GM19099 (cell line): ENCODE data around the gene GNG12.

ENCODE experiments used
- POLR2A ChIP-seq: IDR thresholded peaks from 3 replicates; pipeline ENCODE4 v1.6.1; 2011; ENCODE audit warnings: low read depth; ENCODE audit not compliant: insufficient read length; ENCODE audit errors: extremely low read depth

The GNG12 gene

GRCh38 chr1:67788904-67789303, 44.4 kb downstream of the GNG12 start:
- no peak for TF ChIP-seq POLR2A

- no peak for TF ChIP-seq POLR2A
These were observed 45.0 kb downstream of the GNG12 start for GRCh38 chr1:67788238-67788790.

GRCh38 chr1:67787746-67788145, 45.5 kb downstream of the GNG12 start:
- no peak for TF ChIP-seq POLR2A

DNA sequence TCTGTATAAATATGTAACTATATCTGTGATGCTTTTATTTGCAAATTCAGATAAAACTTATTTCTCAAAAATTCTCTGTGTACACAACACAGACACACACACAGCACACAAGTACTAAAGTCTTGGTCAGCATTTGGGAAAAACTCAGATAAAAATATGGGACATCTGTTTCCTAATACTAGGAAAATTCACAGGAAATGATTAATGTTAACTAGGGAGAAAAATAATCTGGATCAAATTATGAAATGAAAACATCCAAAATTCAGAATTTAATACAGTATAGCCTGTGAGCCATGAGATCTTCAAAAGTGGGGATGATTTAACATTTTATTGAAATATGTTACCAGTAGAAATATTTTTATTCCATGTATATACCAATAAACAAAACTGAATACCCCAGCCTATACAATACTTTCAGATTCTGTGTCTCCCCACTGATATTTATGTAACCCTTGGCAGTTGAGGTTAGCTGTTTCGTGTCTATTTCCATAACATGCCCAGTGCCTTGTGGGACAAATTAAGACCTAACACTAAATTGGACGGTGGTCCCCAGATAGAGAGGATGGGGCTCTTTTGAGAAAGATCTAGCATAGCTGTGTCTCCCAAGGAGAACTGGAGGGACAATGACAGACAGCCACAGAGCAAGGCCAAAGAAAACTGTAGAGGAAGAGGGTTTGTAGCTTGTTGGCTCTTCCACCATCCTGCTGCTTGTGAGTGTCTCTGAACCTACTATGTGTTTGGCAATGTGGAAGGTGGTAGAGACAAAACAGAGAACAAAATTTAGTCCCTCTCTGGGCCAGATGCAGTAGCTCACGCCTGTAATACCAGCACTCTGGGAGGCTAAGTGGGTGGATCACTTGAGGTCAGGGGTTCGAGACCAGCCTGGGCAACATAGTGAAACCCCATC, 47.2 kb downstream of the GNG12 start:
- TF ChIP-seq POLR2A = no peak

GRCh38 chr1:67784545-67785186, 48.6 kb downstream of the GNG12 start:
- TF ChIP-seq POLR2A = no peak

DNA sequence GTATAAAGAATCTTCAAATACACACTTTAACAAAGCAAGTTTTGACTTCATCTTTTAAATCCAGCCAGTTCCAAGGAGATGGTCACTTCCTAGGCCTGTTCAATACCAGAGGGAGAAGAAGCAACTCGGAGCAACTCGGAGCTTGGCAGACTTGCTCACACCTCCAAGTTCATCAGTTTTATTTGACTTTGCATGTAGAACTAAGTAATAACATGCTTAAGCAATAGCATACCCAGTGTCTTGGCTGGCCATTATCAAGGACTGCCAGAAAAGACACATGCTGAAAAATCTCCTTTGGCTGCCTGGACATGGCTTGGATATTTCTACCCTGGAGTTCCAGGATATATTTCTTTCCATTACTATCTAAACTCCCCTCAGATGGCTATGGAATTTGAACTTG, 52.6 kb downstream of the GNG12 start:
- no peak for TF ChIP-seq POLR2A

DNA sequence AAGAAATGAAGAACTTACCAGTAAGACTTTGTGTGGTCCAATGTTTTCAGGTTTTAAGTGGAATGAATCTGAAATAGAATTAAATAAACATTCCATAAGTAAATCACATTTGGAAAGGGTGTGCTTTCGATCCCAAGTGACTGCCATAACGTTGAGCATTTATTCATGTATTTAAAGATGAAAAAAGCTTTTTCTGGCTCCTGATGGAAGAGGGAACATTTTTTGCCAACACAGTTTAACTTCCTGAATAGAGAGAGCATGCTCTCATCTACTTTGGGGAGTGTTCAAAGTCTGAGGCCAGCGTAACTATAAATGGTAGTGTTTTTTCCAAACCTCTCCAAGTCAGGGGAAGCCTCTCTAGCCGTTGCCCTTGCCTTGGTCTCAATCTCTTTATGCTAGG, 55.8 kb downstream of the GNG12 start:
- TF ChIP-seq POLR2A = no peak

DNA sequence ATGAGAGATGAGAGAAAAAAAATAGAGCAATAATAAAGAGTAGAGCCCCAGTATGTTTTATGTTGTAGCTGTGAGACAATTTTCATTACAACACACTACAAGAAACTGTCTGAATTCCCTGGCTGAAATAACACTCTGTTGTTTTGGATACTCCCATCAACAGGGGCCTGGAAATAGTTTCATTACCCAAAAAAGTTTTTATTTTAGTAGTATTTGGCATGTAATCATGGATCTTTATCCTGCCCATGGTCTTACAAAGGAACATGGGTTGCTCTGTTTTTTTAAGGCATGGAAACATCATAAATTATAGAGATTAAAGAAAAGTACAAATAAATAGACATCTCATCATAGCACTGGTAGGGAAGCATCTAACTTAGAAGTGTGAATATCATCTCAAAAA, 56.3 kb downstream of the GNG12 start:
- no peak for TF ChIP-seq POLR2A

DNA sequence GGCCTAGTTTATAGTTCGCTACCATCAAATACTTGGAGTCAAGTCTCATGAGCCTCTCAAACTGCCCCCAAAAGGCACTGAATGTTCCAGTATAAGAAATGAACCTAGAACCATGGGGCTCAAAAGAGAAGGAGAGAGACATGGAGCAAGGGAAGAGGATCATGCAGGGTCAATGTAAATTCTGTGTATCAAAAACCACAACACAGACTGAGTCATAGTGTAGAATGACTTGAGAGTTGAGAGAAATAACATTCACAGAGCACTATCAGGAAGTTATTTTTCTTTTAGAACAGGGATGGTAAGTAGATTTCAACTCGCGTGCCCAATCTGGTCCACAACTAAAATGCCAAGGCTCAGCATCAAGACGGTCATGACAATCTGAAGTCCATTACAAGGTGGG, 59.8 kb downstream of the GNG12 start:
- TF ChIP-seq POLR2A = no peak

- no peak for TF ChIP-seq POLR2A
These were observed 61.5 kb downstream of the GNG12 start for GRCh38 chr1:67771749-67772148.

DNA sequence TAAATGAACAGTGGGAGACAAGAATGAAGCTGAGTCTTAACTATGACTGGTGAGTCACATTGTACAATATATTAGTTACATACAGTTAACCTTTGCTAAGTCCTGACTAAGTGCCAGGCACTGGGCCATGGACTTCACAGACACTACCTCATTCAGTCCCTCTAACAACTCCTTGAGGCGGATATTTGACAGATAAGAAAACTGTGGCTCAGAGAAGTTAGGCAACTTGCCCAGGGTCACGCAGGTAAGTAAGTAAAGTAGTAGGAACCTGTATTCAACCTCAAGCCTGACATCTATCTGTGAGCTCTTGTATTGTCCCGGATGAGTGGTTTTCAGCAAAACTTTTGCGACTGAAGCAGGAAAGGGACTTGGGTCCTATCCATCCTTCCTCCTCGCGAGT, 62.1 kb downstream of the GNG12 start:
- no peak for TF ChIP-seq POLR2A

DNA sequence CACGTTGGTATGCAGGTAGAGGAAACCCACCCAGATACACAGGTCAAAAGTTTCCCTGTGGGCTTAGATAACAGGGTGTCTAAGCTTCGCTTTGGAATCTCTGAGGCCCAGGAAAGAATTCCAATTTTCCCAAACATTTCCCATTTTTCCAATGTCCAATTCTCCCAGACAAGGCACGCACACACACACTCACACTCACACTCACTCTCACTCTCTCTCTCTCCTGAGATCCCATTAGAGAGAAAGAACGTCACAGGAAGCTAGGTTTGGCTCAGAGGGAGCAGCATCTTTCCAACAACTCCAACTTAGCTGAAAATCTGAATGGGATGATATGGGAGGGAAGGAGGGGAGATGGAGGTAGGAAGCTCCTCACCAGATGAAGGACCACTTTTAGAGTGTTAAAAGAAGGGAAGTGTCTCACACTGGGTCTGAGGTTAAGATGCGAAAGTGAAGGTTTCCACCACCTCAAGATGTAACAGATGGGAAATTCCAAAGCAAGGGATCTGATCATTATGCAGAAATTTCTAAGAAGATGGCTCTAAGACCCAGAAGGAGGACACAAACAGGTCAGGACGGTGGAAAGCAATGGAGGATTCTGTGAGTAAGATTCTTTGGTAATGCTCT, 63.5 kb downstream of the GNG12 start:
- no peak for TF ChIP-seq POLR2A

GRCh38 chr1:67768480-67768879, 64.8 kb downstream of the GNG12 start:
- no peak for TF ChIP-seq POLR2A

DNA sequence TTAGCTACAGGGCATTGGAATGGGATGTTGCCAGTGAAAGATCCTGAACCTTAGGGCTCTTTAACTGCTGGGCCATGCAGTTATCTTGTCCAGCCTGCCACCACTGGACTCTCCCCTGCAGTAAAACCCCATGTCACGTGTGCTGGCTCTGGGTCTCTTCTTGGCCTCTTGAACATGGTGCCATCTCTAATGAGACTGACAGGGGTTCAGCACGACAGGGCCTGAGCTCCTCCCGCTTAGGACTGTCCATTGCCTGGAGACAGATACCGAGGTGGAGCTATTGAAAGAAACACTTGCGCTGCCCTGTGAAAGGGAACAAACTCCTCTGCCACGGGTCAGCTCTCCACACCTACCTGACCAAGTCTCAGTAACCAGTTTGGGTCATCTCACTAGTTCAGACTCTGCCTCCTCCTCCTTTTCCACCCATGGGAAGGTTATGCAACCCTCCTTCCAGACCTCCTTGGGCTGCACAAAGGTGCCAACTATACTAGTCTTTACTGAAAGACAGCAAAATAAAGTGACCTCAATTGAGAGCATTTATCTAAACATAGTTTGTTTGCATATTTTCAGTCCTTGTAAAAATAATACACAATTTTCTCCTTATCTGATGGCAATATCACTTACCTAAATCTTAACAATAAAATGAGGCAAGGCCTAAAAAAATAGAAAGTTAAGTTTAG, 66.0 kb downstream of the GNG12 start:
- no peak for TF ChIP-seq POLR2A
